SH-SY5Y (cell line): Measurements from ENCODE around the gene ZHX3.

Experiments used
- GATA2 ChIP-seq: IDR thresholded peaks from 2 replicates; pipeline ENCODE4 v1.6.1; 2011; ENCODE audit warnings: mild to moderate bottlenecking, low read depth, low read length
- GATA3 ChIP-seq: IDR thresholded peaks from 2 replicates; pipeline ENCODE4 v1.6.1; 2011; ENCODE audit warnings: low read depth, mild to moderate bottlenecking, low read length, moderate library complexity

DNA sequence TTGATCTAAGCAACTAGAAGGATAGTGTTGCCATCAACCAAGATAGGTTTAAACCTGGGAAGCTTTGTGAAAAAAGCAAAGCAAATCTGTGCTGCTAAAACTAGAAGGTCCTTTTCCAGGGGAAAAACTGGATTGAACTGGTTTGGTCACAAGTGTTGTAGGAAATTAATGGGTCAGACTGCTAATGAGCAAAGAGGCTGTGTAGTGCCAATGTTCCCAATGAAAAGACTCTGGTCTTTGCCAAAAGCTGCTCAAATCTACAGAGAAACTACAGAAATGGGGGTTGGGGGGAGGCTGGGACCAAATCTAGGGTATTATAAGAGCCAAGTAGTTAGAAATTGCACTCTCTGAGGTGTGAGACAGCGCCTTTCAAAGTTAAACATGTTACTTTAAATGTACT is 95.2 kb downstream of the ZHX3 start:
- TF ChIP-seq GATA3 (no peak), GATA2 (no peak)
